Esophagus squamous epithelium (tissue), 5 donors: ENCODE results near the gene TDRD12. TPM values are rescaled to one million over a fixed set of nuclear protein-coding genes. Genes with fewer than 3 reads are reported as not detected.

Experiments
- DNase-seq: peaks from one replicate; lab custom pipeline; 2025; lab: John Stamatoyannopoulos, UW
- H3K27ac ChIP-seq, 4 donors: fragments of 200-600 bp; sonication (generic); one replicate each; pipeline ENCODE4 v1.5.1; 2016 to 2019; ENCODE audit warnings: mild to moderate bottlenecking in 1 of 4
- H3K27me3 ChIP-seq, 4 donors: fragments of 200-600 bp; sonication (generic); 1 replicate in 3 of 4; 2 replicates in 1 of 4; pipeline versions ENCODE4 v1.5.1 to v1.6.0; 2017 to 2021; ENCODE audit warnings: antibody characterized with exemption in 1 of 4
- H3K36me3 ChIP-seq, 3 donors: fragments of 200-600 bp; sonication (generic); one replicate each; pipeline ENCODE4 v1.5.1; 2016 to 2019
- H3K4me1 ChIP-seq, 3 donors: fragments of 200-600 bp; sonication (generic); one replicate each; pipeline ENCODE4 v1.5.1; 2017 to 2019
- H3K4me3 ChIP-seq, 4 donors: fragments of 200-600 bp; sonication (generic); 1 replicate in 3 of 4; 2 replicates in 1 of 4; pipeline ENCODE4 v1.5.1; 2016 to 2019; ENCODE audit warnings: mild to moderate bottlenecking in 2 of 4, moderate library complexity in 1 of 4
- H3K9me3 ChIP-seq, 3 donors: fragments of 200-600 bp; sonication (generic); one replicate each; pipeline ENCODE4 v1.5.1; 2016 to 2019
- CTCF ChIP-seq, 6 experiments: fragments of 450-650 bp in 4 of 6; fragments of 200-600 bp in 2 of 6; sonication (generic) in 2 of 6; IDR thresholded peaks; one replicate each; pipeline ENCODE4 v1.5.1; 2016 to 2019; ENCODE audit warnings: antibody characterized with exemption in 6 of 6, mild to moderate bottlenecking in 4 of 6, moderate library complexity in 4 of 6
- POLR2A ChIP-seq, 4 donors: fragments of 450-650 bp; IDR thresholded peaks; one replicate each; pipeline ENCODE4 v1.6.1; 2017; ENCODE audit warnings: antibody characterized with exemption in 4 of 4, mild to moderate bottlenecking in 4 of 4, moderate library complexity in 3 of 4
- WGBS, 2 donors: methylation state at CpG; one replicate each; pipeline ENCODE4 v1.1.5; 2018; 5-methylcytosine and 5-hydroxymethylcytosine counted together
- intact Hi-C: fragments of 100-400 bp; cut with DNase I; formaldehyde crosslinking; loops from one replicate; pipeline ENCODE4 v1.15.0; 2022
- total RNA-seq, 4 donors: library from RNA; depleted of rRNA; stranded (reverse); fragments of >200 nt; gene quantifications; one replicate each; pipeline ENCODE4 v1.1.0, GENCODE V29; 2016
- donor health status: DM: yes; HTN: yes; CAD: no.

Gene TDRD12
- total RNA-seq, 4 donors from 2014 or later, result 0.18 to 1.7 (median 0.42) TPM; not detected in 1

DNA sequence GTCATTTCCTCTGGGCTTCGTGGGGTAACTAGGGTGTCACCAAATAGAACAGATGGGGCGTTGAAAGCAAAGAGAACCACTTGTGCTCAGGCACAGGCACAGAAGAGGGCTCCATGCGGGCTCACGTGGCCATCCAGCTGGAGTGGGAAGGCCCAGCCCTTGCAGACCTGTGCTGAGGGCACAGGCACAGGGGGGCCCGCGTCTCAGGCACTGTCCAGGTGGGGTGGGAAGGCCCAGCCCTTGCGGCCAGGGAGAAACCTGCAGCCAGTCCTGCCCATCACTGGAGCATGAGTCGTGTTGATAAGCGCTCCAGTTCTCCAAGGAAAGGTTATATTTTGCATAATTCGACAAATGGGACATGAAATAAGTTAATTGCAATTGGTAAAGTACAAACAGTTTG is 92.5 kb downstream of the TDRD12 start:
- intact Hi-C loops, result no loop called here
- Histone ChIP-seq H3K9me3 (no peaks in the 10 kb centered on the region), H3K4me1 (peaks cover 0 to 12% (median 0%) of the 10 kb centered on the region in 3 donors), H3K27me3 (no peaks in the 10 kb centered on the region), H3K27ac (no peak overlapping the region), H3K36me3 (no peaks in the 10 kb centered on the region), H3K4me3 (no peak overlapping the region)
- TF ChIP-seq CTCF (IDR thresholded peaks at IDR 0.05), result no peak
- TF ChIP-seq POLR2A (IDR thresholded peaks at IDR 0.05), result no peak
- no peak for DNase-seq
- WGBS, 2 donors, result 82 to 86% methylated on average over 7 to 9 of the region's 10 CpGs

GRCh38 chr19:32812571-32812970 is 93.0 kb downstream of the TDRD12 start:
- no peak for TF ChIP-seq POLR2A (IDR thresholded peaks at IDR 0.05)
- TF ChIP-seq CTCF (IDR thresholded peaks at IDR 0.05), result no peak
- Histone ChIP-seq H3K27ac (no peak overlapping the region), H3K9me3 (no peaks in the 10 kb centered on the region), H3K4me1 (peaks cover 0 to 12% (median 0%) of the 10 kb centered on the region in 3 donors), H3K4me3 (no peak overlapping the region), H3K36me3 (no peaks in the 10 kb centered on the region), H3K27me3 (peaks cover 0 to 5% (median 0%) of the 10 kb centered on the region in 4 donors)
- DNase-seq, result no peak
- intact Hi-C loops, result no loop called here
- 81 to 86% methylated on average over 3 of the region's 3 CpGs for WGBS, 2 donors

GRCh38 chr19:32813862-32814425 is 94.4 kb downstream of the TDRD12 start:
- no peak for DNase-seq
- TF ChIP-seq CTCF (IDR thresholded peaks at IDR 0.05) (no peak), POLR2A (IDR thresholded peaks at IDR 0.05) (no peak)
- no peak overlapping the region for H3K4me3 ChIP-seq
- H3K36me3 ChIP-seq, result no peaks in the 10 kb centered on the region
- WGBS, 2 donors, result 60 to 63% methylated on average over 13 to 14 of the region's 15 CpGs
- H3K9me3 ChIP-seq, result no peaks in the 10 kb centered on the region
- H3K27ac ChIP-seq, result no peak overlapping the region
- intact Hi-C loops, result no loop called here
- H3K4me1 ChIP-seq, result peaks cover 0 to 12% (median 0%) of the 10 kb centered on the region in 3 donors
- H3K27me3 ChIP-seq, result peaks cover 0 to 11% (median 0%) of the 10 kb centered on the region in 4 donors

- 68 to 75% methylated on average over 6 of the region's 6 CpGs for WGBS, 2 donors
- H3K9me3 ChIP-seq, result no peaks in the 10 kb centered on the region
- H3K4me1 ChIP-seq, result peaks cover 0 to 6% (median 0%) of the 10 kb centered on the region in 3 donors
- peaks cover 0 to 11% (median 0%) of the 10 kb centered on the region in 4 donors for H3K27me3 ChIP-seq
- TF ChIP-seq POLR2A (IDR thresholded peaks at IDR 0.05) (no peak), CTCF (IDR thresholded peaks at IDR 0.05) (no peak)
- DNase-seq, result no peak
- no peaks in the 10 kb centered on the region for H3K36me3 ChIP-seq
- intact Hi-C loops, result no loop called here
- no peak overlapping the region for H3K27ac ChIP-seq
- H3K4me3 ChIP-seq, result no peak overlapping the region
Measured at GRCh38 chr19:32814624-32815023, 95.1 kb downstream of the TDRD12 start.

DNA sequence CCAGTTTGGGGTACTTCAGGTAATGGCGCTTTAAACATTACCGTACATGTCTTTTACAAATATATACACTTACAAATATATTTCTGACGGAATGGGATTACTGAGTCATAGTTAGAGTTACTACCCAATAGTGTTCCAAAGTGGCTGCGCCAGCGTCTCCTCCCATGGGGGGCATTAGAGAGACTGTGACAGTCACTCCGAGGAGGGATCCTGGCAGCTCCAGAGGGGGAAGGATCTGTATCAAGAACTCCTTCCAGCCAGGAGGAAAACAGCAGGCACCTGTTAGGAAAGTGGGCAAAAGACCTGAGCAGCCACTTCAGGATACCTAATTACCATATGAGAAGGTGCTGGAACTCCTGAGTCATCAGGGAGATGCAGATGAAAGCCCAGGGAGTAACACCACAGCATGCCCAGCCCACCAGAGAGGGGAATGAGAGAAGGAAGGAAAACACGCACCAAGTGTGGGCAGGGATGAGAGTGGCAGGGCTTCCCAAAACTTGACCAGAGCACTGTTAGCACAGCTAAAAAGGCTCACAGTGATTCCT is 97.1 kb downstream of the TDRD12 start:
- DNase-seq, result no peak
- Histone ChIP-seq H3K27me3 (peaks cover 0 to 13% (median 0%) of the 10 kb centered on the region in 4 donors), H3K36me3 (no peaks in the 10 kb centered on the region), H3K4me1 (no peaks in the 10 kb centered on the region), H3K27ac (no peak overlapping the region), H3K4me3 (no peak overlapping the region), H3K9me3 (no peaks in the 10 kb centered on the region)
- intact Hi-C loops, result no loop called here
- TF ChIP-seq POLR2A (IDR thresholded peaks at IDR 0.05) (no peak), CTCF (IDR thresholded peaks at IDR 0.05) (no peak)
- WGBS, 2 donors, result 69 to 81% methylated on average over 5 to 6 of the region's 7 CpGs
